Neural cell (in vitro differentiated cells): ENCODE data around the gene UBL4B. TPM values are rescaled to one million over a fixed set of nuclear protein-coding genes. Genes with fewer than 3 reads are reported as not detected.
A peak's percentile ranks its signal among the peaks of the same experiment; 100 is the strongest.

Source experiments
- H2AFZ ChIP-seq: fragments of 200-600, 300-800 bp; sonication (generic), shearing (Covaris generic); 2 replicates; pipeline ENCODE4 v1.6.0; 2014; ENCODE audit warnings: low read depth, mild to moderate bottlenecking, antibody characterized with exemption, low read length, moderate library complexity
- H3F3A ChIP-seq: fragments of 200-600 bp; shearing (Covaris generic); 2 replicates; pipeline ENCODE4 v1.6.1; 2016; ENCODE audit warnings: mild to moderate bottlenecking, moderate library complexity, mixed read lengths, antibody characterized with exemption, low read length; ENCODE audit not compliant: insufficient read depth, poor library complexity, severe bottlenecking
- H3K27ac ChIP-seq: fragments of 200-600, 300-800 bp; sonication (generic), shearing (Covaris generic); 2 replicates; pipeline ENCODE4 v1.5.1; 2014; ENCODE audit warnings: mild to moderate bottlenecking, low read length, moderate library complexity
- H3K27me3 ChIP-seq: fragments of 300-800, 200-600 bp; sonication (generic), shearing (Covaris generic); 2 replicates; pipeline ENCODE4 v1.6.0; 2014; ENCODE audit warnings: mild to moderate bottlenecking, low read depth, low read length, moderate library complexity; ENCODE audit not compliant: insufficient read depth
- H3K36me3 ChIP-seq: fragments of 300-800, 200-600 bp; sonication (generic), shearing (Covaris generic); 2 replicates; pipeline ENCODE4 v1.5.1; 2014; ENCODE audit warnings: mild to moderate bottlenecking, antibody characterized with exemption, low read length, moderate library complexity; ENCODE audit not compliant: insufficient read depth
- H3K4me2 ChIP-seq: fragments of 300-800, 200-600 bp; sonication (generic), shearing (Covaris generic); 2 replicates; pipeline ENCODE4 v1.6.0; 2014; ENCODE audit warnings: mild to moderate bottlenecking, low read length
- H3K4me3 ChIP-seq: fragments of 300-800, 200-600 bp; sonication (generic), shearing (Covaris generic); 2 replicates; pipeline ENCODE4 v1.5.1; 2014; ENCODE audit warnings: mild to moderate bottlenecking, low read length, moderate library complexity
- H3K79me2 ChIP-seq: fragments of 200-600 bp; shearing (Covaris generic); replicated peaks from 2 replicates; pipeline ENCODE4 v1.6.0; 2014; ENCODE audit warnings: mild to moderate bottlenecking, low read length, moderate library complexity; ENCODE audit not compliant: insufficient read depth
- H3K9ac ChIP-seq: fragments of 300-800, 200-600 bp; sonication (generic), shearing (Covaris generic); 2 replicates; pipeline ENCODE4 v1.6.1; 2016; ENCODE audit warnings: mild to moderate bottlenecking, low read length, mixed read lengths
- H3K9me2 ChIP-seq: fragments of 200-600 bp; shearing (Covaris generic); 2 replicates; pipeline ENCODE4 v1.6.1; 2016; ENCODE audit warnings: mild to moderate bottlenecking, low read length, mixed read lengths; ENCODE audit not compliant: insufficient read depth
- H3K9me3 ChIP-seq: fragments of 200-600, 300-800 bp; sonication (generic), shearing (Covaris generic); 2 replicates; pipeline ENCODE4 v1.6.1; 2016; ENCODE audit warnings: mild to moderate bottlenecking, mixed run types, low read length, moderate library complexity, mixed read lengths
- H4K20me1 ChIP-seq: fragments of 200-600 bp; shearing (Covaris generic); 2 replicates; pipeline ENCODE4 v1.6.1; 2016; ENCODE audit warnings: mild to moderate bottlenecking, mixed run types; ENCODE audit not compliant: insufficient read depth
- CTCF ChIP-seq: fragments of 450-650 bp; IDR thresholded peaks from 2 replicates; pipeline ENCODE4 v1.5.1; 2014; ENCODE audit warnings: antibody characterized with exemption, mild to moderate bottlenecking, moderate library complexity; ENCODE audit not compliant: poor library complexity, severe bottlenecking
- EP300 ChIP-seq: fragments of 450-650 bp; conservative IDR thresholded peaks from 2 replicates; pipeline ENCODE4 v1.6.1; 2014; ENCODE audit warnings: antibody characterized with exemption, mild to moderate bottlenecking, moderate library complexity; ENCODE audit not compliant: poor library complexity, severe bottlenecking
- EZH2 ChIP-seq: fragments of 200-600, 300-800 bp; shearing (Covaris generic), sonication (generic); IDR thresholded peaks from 2 replicates; pipeline ENCODE4 v1.6.1; 2014; ENCODE audit warnings: antibody characterized with exemption, low read length, borderline replicate concordance, mild to moderate bottlenecking; ENCODE audit not compliant: insufficient read depth, poor library complexity, severe bottlenecking
- MXI1 ChIP-seq: fragments of 450-650 bp; conservative IDR thresholded peaks from 2 replicates; pipeline ENCODE4 v1.6.1; 2014; ENCODE audit warnings: antibody characterized with exemption, mild to moderate bottlenecking; ENCODE audit not compliant: poor library complexity, severe bottlenecking
- POLR2AphosphoS5 ChIP-seq: IDR thresholded peaks from 2 replicates; pipeline ENCODE4 v1.6.1; 2012
- RAD21 ChIP-seq: fragments of 450-650 bp; conservative IDR thresholded peaks from 2 replicates; pipeline ENCODE4 v1.6.1; 2014; ENCODE audit warnings: antibody characterized with exemption, mild to moderate bottlenecking, moderate library complexity
- REST ChIP-seq: IDR thresholded peaks from 2 replicates; pipeline ENCODE4 v1.6.1; 2012; ENCODE audit warnings: borderline replicate concordance
- SMC3 ChIP-seq: fragments of 450-650 bp; conservative IDR thresholded peaks from 2 replicates; pipeline ENCODE4 v1.6.1; 2014; ENCODE audit warnings: antibody characterized with exemption, mild to moderate bottlenecking, moderate library complexity; ENCODE audit not compliant: poor library complexity
- TAF1 ChIP-seq: IDR thresholded peaks from 2 replicates; pipeline ENCODE4 v1.6.1; 2012; ENCODE audit warnings: low read depth
- polyA plus RNA-seq: library from polyadenylated mRNA; depleted of rRNA; stranded (reverse); fragments of >200 nt; gene quantifications from 2 replicates; pipeline ENCODE4 v1.2.3, GENCODE V29; 2014

UBL4B gene
- polyA plus RNA-seq, 1 donor from 2014 or later = not detected

GRCh38 chr1:110135246-110135645 is 23.0 kb downstream of the UBL4B start:
- no peaks in the 10 kb centered on the region for H4K20me1 ChIP-seq
- H2AFZ ChIP-seq = no peak overlapping the region
- H3K27ac ChIP-seq = peak overlapping the region; percentile 99
- H3K36me3 ChIP-seq = no peaks in the 10 kb centered on the region
- H3F3A ChIP-seq = peaks cover 7% of the 10 kb centered on the region
- H3K79me2 ChIP-seq = no peaks in the 10 kb centered on the region
- TF ChIP-seq SMC3 = no peak
- TF ChIP-seq POLR2AphosphoS5 = no peak
- TF ChIP-seq RAD21 = no peak
- TF ChIP-seq REST = no peak
- TF ChIP-seq EZH2 = no peak
- H3K9me3 ChIP-seq = no peaks in the 10 kb centered on the region
- H3K4me2 ChIP-seq = no peak overlapping the region
- no peaks in the 10 kb centered on the region for H3K9me2 ChIP-seq
- peak overlapping the region; percentile 77 for H3K9ac ChIP-seq
- no peaks in the 10 kb centered on the region for H3K27me3 ChIP-seq
- peak overlapping the region; percentile 59 for H3K4me3 ChIP-seq

- no peaks in the 10 kb centered on the region for H4K20me1 ChIP-seq
- H2AFZ ChIP-seq = no peak overlapping the region
- TF ChIP-seq MXI1 (no peak), CTCF (no peak), EP300 (no peak), SMC3 (no peak), RAD21 (no peak), POLR2AphosphoS5 (no peak), TAF1 (no peak), EZH2 (no peak), REST (no peak)
- no peaks in the 10 kb centered on the region for H3K27me3 ChIP-seq
- H3K27ac ChIP-seq = peak overlapping the region; percentile 99
- H3F3A ChIP-seq = peaks cover 7% of the 10 kb centered on the region
- H3K9me2 ChIP-seq = no peaks in the 10 kb centered on the region
- no peaks in the 10 kb centered on the region for H3K79me2 ChIP-seq
- peak overlapping the region; percentile 77 for H3K9ac ChIP-seq
- no peaks in the 10 kb centered on the region for H3K36me3 ChIP-seq
- H3K9me3 ChIP-seq = no peaks in the 10 kb centered on the region
- peak overlapping the region; percentile 59 for H3K4me3 ChIP-seq
- peak overlapping the region; percentile 60 for H3K4me2 ChIP-seq
Observed at GRCh38 chr1:110135666-110136065, 23.4 kb downstream of the UBL4B start.
